Sigmoid colon (tissue), 3 donors: ENCODE measurements around the gene NEB.

Source experiments
- CTCF ChIP-seq, 4 experiments: fragments of 450-650 bp in 3 of 4; fragments of 200-600 bp in 1 of 4; IDR thresholded peaks; one replicate each; pipeline ENCODE4 v1.5.1; 2016 to 2019; ENCODE audit warnings: antibody characterized with exemption in 4 of 4, mild to moderate bottlenecking in 3 of 4, moderate library complexity in 2 of 4
- POLR2A ChIP-seq, 2 donors: fragments of 450-650 bp; IDR thresholded peaks; one replicate each; pipeline ENCODE4 v1.6.1; 2016; ENCODE audit warnings: antibody characterized with exemption in 2 of 2, mild to moderate bottlenecking in 2 of 2, moderate library complexity in 2 of 2

DNA sequence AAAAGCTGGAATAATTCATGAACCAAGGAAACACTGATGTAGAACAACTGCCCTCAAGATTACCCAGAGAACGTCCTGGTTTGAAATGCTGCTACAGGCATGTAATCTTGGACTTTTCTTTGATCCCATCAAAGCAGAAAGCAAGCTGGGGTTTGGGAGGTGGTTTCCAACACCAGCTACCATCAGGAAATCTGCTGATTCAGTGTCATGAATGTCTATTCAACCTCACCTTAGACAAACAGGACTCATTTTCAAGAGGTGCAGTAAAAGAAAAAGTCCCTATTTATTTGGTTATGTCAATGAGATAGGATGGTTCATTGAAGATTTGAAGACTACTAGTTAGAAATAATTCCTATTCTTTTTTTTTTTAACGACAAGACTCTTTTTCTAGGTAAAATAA is 72.7 kb downstream of the NEB start:
- TF ChIP-seq POLR2A (IDR thresholded peaks at IDR 0.05) (no peak), CTCF (IDR thresholded peaks at IDR 0.05) (no peak)
